ENCODE data around the gene P2RY8.
"Not testable (repeated sequence)": the region's sequence is repeated elsewhere in the genome, so short reads cannot be mapped to it uniquely, and the experiment has no call there.

Gene P2RY8, protein sequence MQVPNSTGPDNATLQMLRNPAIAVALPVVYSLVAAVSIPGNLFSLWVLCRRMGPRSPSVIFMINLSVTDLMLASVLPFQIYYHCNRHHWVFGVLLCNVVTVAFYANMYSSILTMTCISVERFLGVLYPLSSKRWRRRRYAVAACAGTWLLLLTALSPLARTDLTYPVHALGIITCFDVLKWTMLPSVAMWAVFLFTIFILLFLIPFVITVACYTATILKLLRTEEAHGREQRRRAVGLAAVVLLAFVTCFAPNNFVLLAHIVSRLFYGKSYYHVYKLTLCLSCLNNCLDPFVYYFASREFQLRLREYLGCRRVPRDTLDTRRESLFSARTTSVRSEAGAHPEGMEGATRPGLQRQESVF

DNA sequence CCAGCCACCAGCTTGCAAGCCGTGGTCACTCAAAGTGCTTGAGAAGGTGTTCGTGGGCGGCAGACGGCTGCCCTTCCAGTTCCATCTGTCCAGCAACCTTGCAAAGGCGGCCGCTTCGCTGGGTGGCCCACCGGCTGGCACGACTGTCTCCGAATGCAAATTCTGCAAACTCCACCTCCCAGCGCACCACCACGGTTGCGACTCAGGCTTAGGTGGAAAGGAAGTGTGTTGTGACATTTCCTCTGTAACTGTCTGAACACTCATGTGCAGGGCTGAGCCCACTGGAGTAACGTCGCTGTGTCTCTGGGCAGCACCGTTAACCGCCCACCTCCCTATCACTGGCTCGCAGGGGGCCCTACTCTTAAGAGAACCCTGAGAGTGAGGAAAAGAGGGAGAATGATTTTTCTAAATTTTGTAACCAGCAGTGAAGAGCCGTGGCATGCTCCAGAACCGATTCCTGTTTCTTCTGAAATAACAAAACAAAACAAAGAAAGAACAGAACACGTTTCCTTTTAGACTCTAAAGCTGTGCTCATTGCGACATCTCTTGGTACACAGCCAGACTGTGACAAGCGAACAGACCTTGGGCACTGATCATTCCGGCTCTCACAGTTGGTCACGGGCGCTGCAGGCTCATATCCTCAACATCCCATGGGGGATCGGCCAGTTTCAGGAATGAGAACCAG, at the start of gene P2RY8:
Gene P2RY8, minus strand, starts transcription at position 155 of the 685 bp plus-strand sequence. CDS start 70,627 bp downstream, outside the sequence.
- DNase-seq (ENCODE audit: low read depth) = peak; percentile 64

DNA sequence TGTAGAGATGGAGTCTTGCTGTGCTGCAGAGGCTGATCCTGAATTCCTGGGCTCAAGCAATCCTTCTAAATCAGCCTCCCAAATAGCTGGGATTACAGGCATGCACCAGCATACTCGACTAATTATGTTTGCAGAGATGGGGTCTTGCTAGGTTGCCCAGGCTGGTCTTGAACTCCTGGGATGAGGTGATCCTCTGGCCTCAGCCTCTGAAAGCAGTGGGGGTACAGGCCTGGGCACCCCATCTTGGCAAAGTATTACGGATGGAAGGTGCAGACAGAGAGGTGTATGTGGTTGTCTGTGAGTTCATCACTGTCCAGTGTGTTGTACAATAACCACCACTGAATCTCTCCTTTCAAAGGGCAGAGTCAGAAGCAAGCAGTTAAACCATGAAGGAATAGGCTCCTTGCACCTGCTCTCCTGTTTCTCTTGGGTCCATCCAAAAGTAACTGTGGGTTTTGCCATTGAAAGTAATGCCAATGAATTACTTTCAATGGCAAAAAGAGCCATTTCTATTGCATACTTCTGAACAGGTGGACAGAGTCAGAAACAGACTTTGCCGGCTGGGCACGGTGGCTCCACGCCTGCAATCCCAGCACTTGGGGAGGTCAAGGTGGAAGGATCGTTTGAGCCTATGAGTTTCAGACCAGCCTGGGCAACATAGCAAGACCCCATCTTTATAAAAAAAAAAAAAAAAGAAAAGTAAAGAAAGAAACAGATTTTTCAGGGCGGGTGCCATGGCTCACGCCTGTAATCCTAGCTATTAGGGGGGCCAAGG, 47.4 kb upstream of the P2RY8 start:
- DNase-seq (ENCODE audit: low read depth) = no peak

DNA sequence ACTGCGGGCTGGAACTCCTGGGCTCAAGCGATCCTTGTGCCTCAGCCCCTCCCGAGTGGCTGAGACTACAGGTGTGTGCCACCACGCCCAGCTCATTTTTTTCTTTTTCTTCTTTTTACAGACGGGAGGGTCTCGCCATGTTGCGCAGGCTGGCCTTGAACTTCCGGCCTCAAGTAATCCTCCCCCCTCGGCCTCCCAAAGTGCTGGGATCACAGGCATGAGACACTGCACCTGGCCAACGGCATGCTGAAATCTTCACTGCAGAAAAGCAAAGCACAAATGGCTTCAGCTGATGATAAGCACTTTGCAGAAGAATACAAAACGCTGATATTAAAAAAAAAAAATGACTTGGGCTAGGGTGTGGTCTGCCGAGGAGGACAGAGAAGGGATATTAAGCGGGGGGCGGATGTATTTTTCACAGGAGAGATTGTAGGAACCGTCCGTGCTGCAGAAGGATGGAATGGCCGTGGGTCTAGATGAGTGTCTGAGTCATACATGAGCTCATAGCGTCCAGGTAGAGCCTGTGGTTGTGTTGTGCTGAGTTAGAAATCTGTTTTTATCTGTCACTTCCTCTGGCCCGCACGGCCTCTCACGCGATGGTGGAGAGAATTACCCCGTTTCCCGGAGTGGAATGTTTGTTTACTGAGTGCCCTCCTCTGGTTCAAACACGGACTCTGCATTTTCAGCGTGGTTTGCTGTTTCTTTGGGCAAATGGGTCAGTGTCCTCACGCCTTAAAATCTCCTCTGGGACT, 45.9 kb upstream of the P2RY8 start:
- DNase-seq (ENCODE audit: low read depth) = peak; percentile 26

DNA sequence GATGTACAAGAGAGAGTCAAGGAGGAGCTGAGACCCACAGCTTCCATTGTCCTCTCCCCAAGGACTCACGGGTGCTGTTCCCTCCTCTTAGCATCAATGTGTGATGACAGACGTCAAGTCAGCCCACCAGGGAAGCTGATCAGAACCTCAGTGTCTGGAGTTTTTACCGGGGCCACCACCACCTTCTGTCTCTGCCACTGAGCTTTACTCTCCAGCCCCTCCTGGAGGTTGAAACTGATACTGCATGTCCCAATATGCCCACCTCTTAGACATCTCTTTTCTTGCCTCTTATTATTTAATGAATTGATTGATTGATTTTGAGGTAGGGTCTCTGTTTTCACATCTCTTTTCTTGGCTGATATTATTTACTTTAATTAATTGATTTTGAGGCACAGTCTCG, 44.1 kb upstream of the P2RY8 start:
- peak; percentile 52 for DNase-seq (ENCODE audit: low read depth)

DNA sequence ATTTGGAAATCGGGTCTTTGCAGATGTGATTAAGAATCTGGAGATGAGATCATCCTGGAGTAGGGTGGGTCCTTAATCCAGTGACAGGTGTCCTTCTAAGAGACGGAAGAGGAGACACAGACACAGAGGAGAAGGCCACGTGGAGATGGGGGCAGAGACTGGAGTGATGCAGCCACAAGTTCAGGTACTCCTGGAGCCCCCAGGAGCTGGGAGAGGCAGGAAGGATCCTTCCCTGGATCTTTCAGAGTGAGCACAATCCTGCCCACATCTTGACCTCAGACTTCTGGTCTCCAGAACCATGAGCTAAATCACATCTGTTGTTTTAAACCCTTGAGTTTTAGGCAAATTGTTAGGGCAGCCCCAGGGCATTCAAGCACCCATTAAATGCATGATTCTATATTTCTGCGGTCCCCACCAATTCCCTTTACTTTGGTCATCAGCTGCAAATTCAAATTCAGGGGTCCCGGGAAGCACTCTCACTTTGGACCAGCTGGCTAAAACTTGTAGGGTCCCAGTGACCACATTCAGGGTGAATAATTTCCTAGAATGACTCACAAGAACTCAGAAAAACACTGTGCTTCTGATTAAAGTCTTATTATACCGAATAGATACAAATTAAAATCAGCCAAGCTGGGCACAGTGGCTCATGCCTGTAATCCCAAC, 41.7 kb upstream of the P2RY8 start:
- no peak for DNase-seq (ENCODE audit: low read depth)

DNA sequence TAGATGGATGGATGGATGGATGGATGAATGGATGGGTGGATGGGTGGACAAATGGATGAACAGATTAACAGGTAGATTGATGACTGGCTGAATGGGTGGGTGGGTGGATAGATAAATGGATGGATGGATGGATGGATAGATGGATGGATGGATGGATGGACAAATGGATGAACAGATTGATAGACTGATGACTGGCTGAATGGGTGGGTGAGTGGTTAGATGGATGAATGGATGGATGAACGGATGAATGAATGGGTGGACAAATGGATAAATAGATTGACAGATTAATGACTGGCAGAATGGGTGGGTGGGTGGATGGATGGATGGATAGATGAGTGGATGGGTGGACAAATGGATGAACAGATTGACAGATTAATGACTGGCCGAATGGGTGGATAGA, 40.9 kb upstream of the P2RY8 start:
- DNase-seq (ENCODE audit: low read depth) = no peak

DNA sequence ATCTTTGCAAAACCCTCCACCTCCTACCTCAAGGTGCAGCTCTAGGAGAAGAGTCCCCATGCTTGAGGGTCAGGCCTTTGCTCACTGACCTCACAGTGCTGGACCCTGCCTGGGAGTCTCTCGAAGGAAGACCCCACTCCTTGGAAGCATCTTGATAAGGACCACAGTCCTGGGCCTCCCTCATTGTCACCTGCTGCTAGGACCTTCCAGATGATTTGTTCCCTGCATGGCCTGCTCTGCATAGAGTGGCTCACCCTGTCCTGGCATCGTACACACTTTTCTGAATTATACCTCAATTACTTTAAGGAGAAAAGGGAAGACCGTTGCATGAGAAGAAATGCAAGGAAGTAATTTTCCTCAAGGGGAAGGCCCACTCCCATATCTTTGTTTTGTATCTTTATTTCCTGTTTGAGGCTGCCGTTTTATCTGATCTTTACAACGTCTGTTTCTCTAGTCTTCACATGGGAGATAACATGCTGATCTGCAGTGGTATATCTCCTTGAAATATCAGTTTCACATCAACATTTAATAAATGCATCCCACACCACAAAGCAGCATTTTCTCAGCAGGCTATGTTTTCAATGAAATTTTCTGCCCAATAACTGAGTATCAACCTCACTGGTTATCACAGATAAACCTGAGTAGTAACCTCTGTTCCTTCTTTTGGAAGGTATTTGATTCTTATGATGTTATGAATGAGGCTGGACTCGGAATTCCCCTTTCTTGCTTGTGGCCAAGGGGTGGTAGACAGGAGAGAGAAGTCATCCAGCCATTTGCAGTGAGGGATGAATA, 39.4 kb upstream of the P2RY8 start:
- DNase-seq (ENCODE audit: low read depth) = no peak

DNA sequence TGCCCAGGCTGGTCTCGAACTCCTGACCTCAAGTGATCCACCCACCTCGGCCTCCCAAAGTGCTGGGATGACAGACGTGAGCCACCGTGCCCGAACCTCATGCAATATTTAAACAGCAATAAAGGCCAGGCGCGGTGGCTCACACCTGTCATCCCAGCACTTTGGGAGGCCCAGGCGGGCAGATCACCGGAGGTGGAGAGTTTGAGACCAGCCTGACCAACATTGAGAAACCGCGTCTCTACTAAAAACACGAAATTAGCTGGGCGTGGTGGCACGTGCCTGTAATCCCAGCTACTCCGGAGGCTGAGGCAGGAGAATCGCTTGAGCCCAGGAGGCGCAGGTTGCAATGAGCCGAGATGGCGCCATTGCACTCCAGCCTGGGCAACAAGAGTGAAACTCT, 37.2 kb upstream of the P2RY8 start:
- not testable (repeated sequence) for DNase-seq (ENCODE audit: low read depth)

DNA sequence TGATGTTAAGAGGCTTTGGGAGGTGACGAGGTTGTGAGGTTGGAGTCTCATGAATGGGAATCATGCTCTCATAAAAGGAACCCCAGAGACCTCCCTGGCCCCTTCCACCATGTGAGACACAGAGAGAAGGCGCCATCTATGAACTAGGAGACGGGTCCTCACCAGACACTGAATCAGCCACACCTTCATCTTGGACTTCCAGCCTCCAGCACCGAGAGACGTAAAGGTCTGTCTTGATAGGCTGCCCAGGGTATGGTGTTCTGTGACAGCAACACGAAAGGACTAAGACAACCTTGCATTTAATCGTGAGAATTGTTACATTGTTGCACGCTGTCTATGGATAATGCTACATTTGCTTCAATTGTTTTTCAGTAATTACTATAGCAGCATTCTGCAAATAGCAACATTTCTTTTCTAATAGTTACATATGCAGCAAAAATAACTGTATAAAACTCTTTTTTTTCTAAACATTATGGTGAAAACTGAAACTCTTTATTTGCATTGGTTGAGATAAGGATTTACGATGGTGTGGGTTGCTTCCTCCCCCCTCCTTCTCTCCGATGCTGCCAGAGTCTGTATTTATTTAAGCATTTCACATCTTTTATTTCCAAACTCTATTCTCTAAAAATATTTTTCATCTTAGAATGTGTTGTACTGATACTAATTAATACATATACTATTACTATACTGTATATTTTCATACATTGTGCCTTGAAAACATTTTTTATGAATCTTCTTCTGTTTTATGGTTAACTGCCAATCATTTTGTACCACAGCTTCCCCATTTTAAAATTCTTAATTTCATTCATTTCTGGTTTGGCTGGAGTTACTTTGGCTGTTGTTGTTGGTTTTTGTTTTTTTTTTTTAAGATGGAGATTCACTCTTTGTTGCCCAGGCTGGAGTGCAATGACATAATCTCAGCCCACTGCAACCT, 28.0 kb upstream of the P2RY8 start:
- no peak for DNase-seq (ENCODE audit: low read depth)

DNA sequence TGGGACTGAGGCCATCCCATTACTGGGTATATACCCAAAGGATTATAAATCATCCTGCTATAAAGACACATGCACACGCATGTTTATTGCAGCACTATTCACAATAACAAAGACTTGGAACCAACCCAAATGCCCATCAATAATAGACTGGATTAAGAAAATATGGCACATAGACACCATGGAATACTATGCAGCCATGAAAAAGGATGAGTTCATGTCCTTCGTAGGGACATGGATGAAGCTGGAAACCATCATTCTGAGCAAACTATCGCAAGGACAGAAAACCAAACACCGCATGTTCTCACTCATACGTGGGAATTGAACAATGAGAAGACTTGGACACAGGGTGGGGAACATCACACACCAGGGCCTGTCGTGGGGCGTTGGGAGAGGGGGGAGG, 27.1 kb upstream of the P2RY8 start:
- not testable (repeated sequence) for DNase-seq (ENCODE audit: low read depth)

DNA sequence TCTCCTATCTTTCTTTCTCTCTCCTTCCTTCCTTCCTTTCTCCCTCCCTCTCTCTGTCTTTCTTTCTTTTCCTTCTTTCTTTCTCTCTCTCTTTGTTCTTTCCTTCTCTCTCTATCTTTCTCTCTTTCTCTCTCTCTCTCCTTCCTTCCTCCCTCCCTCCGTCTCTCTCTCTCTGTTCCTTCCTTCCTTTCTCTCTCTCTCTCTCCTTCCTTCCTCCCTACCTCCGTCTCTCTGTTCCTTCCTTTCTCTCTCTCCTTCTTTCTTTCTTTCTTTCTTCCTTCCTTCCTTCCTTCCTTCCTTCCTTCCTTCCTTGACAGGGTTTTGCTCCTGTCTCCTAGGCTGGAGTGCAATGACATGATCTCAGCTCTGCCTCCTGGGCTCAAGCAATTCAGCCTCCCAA, 24.2 kb upstream of the P2RY8 start:
- DNase-seq (ENCODE audit: low read depth) = no peak

DNA sequence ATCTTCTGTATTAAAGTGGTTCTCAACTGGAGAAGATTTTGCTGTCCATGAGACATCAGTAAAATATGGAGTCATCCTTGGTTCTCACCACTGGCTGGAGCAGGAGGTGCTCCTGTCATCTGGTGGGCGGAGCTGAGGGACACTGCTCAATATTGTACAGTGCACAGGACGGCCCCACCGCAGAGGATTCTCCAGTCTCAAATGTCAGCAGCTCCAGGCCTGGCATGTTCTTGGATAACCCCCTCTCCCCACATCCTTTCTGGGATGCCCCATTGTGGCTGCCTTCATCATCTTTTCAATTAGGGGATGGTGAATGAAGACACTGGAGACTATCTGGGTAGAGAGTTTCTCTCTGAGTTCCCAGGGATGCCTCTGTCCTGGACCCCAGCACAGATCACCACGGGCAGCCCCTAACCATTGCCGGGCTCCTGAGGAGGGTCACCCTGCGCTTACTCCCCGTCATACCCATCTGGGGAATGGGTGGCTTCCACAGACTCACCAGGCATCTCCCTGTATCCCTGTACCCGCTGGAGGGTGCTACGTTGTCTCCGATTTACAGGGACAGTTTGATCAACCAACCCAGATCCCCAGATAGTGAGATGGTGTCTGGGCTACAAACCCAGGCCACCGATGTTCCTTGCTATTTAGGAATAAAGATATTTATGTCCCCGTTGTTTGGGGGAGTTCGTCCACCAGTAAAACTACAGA, 21.9 kb upstream of the P2RY8 start:
- no peak for DNase-seq (ENCODE audit: low read depth)

DNA sequence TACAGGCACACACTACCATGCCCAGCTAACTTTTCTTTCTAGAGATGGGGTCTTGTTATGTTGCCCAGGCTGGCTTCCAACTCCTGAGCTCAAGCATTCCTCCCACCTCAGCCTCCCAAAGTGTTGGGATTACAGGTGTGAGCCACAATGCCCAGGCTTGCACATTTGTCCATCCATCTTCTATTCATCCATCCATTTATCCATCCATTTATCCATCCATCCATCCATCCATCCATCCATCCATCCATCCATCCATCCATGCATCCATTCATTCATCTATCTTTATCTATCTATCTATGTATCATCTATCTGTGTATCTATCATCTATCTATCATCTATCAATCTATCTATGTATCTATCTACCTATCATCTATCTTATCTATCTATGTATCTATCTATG, 20.5 kb upstream of the P2RY8 start:
- DNase-seq (ENCODE audit: low read depth) = not testable (repeated sequence)

DNA sequence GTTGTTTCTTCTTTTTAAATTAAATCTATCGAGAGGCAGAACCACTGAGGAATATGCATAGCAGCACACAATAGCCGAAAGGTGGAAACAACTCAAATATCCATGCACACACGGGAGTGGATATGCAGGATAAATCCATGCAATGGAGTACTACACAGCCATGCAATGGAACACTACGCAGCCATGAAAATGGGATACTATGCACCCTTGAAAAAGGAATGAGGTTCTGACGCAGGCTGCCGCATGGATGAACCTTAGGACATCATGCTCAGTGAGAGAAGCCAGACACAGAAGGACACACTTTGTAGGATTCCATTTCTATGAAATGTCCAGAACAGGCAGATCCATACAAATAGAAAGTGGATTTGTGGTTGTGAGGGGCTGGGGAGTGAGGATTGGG, 18.4 kb upstream of the P2RY8 start:
- no peak for DNase-seq (ENCODE audit: low read depth)

DNA sequence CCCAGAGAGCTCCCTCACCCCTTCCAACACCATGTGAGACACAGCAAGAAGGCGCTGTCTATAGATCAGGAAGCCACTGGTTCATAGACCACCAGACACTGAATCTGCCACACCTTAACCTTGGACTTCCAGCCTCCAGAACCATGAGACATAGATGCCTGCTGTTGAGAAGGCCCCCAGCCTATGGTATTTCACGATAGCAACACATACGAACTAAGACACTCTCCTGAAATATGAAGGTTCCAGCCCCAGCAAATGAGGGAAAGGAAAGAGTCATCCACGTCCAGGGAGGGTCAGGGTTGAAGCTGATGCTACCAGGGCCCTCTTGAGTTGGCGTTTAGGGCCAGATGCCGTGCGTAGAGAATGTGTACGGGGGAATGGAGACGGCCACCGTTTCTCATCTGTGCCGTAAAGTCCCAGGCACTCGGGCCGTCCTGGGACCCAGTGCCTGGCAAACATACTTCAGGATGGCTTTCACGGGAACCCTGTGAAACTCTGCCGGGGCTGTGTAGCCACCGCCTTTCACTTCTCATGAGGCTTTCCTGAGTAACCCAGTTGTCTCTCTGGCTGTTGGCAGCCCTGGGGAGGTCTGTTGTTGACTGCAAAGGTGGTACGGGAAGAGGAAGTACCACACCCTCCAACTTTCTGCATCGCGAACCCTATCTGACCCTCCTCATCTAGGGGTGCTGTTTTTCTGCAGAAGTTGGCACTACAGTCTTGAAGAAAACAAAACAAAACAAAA, 17.7 kb upstream of the P2RY8 start:
- no peak for DNase-seq (ENCODE audit: low read depth)

DNA sequence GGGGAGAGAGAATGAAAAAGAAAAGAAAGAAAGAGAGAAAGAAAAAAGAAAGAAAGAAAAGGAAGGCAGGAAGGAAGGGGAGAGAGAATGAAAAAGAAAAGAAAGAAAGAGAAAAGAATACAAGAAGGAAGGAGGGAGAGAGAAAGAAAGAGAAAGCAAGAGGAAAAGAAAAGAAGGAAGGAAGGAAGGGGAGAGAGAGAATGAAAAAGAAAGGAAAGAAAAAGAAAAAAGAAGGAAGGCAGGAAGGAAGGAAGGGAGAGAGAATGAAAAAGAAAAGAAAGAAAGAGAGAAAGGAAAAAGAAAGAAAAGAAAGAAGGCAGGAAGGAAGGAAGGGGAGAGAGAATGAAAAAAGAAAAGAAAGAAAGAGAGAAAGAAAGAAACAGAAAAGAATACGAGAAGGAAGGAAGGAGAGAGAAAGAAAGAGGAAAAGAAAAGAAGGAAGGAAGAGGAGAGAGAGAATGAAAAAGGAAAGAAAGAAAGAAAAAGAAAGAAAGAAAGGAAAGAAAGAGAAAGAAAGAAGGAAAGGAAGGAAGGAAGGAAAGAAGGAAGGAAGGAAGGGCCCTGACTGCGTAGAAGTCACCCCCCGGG, 15.1 kb upstream of the P2RY8 start:
- DNase-seq (ENCODE audit: low read depth) = no peak

DNA sequence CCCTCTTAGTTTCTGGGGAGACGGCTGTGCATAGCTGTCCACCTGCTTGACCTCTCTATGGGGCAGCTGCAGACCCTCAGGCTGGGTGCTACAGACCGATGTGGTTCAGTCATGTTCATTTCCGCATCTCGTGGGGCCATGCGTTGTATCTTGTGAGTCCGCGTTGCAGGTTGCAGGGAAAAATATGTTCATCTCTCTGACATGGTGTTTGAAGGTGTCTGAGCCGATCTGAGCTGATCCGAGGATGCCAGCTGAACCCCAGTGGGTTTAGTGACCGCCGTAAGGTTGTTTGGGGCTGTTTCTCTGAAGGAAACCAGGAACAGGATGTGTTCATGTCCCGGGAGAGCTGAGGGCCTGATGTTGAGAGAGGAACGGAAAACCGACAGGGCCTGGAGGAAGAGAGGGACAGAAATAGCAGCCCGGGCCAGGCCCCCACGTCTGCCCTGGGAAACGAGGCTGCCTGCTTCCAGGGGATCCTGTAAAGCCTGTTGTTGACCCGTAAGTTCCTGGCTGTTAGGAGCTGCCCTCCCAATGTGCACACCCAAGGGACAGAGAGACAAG, 9.8 kb upstream of the P2RY8 start:
- DNase-seq (ENCODE audit: low read depth) = no peak
